LoVo (cell line): ENCODE data around the gene DHX15.

Experiments
- DNase-seq: peaks from one replicate; pipeline ENCODE4 v3.0.0-alpha.2; 2016; ENCODE audit warnings: low spot score

The DHX15 gene

DNA sequence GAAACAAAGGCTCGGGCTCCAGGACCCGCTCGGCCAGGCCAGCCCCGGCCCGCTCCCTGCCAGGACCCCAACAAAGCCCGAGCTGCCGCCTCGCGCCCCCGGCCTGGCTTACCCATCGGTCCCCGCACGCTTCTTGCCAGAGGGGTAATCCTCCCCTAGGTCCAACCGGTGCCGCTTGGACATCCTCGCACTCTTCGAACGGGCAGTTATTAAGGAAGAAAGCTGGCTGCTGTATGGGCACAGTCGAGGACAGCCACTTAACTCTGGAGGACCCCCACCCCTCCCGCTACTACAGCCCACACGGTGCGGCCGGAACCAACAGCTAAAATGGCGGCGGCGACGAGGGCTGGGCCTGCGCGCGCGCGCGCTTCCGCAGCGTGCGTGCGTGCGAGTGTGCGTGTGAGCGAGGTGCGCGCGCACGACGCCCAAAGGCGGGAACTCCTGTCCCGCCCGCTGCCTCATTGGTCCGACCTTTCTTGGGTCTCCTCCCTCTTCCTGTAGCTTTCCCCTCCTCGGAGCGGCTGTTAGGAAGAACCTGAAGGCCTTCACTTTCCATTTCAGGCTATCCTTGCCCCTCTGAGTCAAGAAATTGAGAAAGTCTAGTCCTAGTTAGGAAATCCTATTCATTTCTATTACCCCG, at the start of gene DHX15:
TSS of gene DHX15 (minus strand) at position 344 of the 640 bp plus-strand sequence. CDS start at position 183, 161 bp downstream.
- peak; percentile 96 for DNase-seq

DNA sequence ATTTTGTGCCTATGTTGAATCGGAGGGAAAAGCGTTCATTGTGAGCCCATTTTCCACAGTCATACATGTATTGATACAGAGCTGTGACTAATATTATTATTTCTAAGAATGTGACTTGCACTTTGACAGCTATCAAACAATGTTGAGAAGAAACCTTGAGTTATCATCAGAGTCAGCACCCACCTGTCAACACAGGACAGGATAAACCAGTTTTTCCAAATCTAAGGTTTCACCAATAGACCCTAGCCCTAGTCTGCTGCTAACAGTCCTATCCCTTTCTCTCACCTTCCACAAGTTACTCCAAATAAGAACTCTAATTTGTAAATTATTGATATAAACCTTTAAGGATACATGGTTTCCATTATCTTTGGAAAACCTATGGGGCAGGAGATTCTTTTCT, 47.7 kb upstream of the DHX15 start:
- no peak for DNase-seq

DNA sequence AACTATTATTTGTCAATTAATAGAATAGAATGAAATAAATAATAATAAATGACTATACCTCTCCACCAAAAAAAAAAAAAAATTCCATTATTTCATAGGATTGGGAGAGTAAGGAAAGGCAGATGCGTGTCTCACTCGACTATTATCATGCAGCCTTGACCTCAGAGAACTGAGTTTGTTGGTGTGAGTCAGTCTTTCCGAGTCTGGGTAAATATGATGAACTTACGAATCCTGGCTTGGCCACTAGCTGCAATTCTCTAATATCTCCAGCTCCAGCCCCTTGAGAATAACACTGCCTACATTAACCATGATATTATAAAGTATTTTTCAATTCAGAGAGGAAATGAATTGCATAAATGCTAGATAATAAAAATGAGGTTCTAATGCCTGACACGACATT, 46.6 kb upstream of the DHX15 start:
- DNase-seq, result no peak

DNA sequence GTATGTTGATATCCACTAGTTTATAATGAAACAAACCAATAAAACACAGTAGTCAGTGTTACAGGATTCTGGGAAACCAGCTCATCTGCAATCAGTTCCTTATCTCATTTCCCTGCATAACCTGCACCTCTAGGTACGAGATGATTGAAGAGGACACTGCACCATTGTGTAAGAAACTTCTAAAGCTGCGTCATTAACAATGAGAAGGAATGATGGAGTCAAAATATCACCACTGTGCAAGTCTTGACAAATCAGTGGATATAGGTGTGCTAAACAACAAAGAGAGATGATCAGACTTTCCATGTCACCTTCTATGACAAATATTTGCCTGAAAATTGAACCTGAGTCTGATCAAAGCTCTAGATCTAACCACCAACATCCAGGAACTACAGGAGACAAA, 40.7 kb upstream of the DHX15 start:
- DNase-seq, result no peak

DNA sequence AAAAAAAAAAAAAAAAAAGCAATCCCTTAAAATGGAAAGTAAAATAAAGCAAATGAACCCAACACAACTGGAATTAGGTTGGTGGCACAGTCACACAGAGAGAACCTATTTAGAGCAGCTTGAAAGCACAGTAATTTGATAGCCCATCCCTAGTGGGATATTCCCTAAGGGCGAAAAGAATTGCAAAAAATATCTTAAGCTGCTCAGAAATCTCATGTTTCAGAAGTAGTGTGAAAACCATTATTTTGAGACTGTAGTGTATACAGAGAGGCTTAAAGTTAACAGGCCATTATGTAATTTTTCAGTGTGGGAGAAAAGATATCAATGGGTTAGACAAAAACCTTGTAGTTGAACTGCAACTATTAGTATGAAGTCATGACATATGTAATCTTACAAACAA, 40.0 kb upstream of the DHX15 start:
- DNase-seq, result no peak

DNA sequence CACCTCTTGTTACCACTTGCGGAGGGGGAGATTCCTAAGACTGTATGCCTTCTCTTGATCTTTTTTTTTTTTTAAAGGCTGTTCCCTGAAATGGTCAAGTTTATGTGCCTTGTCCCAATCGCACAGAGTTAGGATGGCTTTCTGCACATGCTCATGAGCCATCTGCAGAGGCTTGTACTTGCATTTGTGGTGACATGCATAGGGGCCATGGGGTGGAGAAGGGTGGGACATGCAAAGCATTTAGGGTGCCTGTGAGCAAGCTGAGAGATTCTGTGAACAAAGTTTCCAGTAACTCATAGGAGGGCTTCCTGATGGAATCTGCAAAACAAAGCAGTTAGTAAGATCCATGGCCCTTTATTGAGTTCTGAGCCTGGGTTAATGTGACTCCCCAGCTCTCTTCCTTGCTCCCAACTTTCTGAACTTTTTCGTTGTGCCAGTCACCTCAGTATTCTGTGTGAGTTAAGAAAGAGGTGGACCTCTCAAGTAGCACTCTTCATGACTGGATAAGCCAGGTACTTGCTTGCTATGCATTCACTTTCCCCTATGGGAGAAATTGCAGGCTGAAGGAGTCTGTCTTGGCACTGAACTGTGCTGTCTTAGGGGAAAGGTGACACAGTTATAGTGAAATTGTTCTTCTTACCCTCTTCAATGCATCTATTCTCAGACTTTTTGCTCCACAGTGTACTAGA, 37.9 kb upstream of the DHX15 start:
- no peak for DNase-seq

DNA sequence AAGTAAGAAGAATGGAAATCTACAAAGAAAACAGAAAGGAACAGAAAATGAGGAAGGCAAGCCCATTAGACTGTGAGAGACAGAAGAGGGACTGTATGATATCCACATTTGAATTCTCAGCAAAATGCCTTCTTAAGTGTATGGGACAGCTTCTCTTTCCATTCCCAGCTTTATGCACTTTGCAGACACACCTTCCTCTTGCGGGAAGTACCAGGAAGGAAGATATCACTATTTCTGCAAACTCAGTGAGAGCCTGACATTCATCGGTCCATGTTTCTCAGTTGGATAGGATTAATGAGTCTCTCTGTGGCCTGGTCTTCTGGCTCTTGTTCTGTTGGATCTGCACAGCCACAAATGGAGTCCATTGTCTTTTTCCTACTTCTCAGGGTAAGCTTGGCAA, 31.6 kb upstream of the DHX15 start:
- no peak for DNase-seq

DNA sequence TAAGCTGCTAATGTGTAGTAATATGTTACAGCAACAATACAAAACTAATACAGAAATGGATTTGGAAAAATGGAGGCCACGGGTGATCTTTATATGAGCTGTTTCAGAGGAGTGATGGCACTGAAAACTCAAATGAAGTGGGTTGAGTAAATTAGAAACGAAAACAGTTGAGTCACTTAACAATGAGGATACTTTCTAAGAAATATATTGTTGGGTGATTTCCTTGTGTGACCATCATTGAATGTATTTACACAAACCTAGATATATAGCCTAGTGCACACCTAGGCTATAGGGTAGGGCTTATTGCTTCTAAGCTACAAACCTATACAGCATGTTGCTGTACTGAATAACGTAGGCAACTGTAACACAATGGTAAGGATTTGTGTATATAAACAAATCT, 30.5 kb upstream of the DHX15 start:
- no peak for DNase-seq

DNA sequence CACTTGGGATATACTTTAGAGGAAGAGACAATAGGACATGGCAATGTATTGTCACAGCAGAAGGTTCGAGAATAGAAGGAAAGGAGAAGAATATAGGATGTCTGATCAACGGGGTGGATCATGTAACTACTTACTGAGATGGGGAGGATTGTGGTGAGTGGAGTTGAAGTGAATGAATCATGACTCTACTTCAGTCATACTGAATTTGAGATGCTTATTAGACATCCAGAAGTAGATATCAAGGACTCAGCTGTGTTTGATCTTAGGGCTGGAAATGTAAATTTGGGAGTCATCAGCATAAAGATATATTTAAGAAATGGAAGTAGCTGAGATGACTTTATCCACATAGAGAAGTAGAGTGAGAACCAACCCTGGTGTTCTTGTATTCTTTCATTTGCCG, 29.1 kb upstream of the DHX15 start:
- no peak for DNase-seq

DNA sequence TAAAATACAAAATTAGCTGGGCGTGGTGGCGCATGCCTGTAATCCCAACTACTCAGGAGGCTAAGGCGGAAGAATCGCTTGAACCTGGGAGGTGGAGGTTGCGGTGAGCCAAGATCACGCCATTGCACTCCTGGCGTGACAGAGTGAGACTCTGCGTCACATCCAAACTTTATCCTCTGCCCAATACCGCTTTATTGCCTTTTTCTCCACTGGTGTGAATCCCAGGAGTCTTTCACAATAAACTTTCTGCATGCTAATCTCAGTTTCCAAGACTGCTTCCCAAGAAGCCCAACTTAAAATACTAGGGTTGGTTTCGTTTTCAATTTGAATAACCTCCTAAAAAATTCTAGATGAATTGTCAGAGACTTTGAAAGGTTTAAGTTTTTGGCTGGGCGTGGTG, 27.2 kb upstream of the DHX15 start:
- DNase-seq, result no peak

DNA sequence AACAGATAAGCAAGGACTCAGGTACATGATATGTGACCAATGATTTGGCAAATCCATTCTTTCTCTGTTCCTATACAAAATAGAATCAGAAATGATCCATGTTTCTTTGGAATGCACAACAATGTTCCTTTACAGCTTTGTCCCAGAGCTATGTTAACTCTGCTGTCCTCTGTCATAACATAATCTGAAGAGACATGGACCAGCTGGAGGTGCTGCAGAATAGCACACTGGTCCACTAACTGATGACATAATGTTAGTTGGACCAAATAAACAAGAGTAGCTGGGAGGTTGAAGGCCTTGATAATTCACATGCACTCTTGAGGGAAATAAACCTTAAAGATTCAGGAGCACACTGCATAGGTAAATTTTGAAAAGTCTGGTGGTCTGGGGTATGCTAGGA, 23.0 kb upstream of the DHX15 start:
- no peak for DNase-seq

DNA sequence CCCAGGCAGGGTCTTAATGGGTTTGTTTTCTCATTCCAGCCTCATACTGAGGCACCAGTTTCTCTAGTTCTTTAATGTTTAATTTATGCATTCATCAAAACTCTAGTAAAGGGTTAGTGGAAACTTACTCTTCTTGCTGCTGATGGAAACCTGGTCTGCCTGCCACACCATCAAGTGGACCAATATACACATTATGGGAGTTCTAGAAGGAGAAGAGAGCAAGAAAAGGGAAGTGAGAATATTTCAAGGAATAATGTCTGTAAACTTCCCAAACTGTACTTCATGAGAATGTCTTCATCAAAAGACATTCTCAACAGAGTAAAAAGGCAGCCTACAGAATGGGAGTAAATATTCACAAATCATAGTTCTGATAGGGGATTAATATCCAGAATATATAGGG, 20.9 kb upstream of the DHX15 start:
- no peak for DNase-seq

DNA sequence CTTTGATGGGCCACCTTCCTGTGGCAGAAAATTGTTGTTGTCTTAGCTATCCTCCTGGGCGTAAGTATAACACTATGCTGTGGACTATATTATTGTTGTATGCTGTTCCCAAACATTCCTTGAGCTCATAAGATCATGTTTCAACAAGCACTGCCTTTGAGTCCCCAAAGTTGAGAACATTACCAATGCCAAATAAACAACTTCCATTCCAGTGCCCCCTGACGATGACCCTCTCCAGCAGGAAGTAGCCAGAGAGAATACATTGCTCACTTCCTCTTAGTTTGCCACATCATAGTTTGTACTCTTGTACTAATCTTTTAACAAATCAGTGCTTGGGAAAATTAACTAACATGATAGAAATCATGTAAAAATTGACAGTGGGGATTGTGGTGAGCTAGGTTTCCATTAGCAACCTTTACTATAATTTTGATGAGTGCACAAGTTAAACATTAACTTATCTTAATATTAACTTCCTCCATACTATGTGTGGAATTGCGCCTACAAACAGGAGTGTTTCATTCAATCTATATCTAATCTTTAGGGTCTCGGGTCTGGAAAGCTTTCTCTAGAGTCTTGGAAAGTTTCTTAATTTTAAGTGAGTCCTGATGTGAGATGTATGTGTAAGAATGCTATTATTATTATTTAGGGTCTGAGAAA, 20.3 kb upstream of the DHX15 start:
- no peak for DNase-seq

DNA sequence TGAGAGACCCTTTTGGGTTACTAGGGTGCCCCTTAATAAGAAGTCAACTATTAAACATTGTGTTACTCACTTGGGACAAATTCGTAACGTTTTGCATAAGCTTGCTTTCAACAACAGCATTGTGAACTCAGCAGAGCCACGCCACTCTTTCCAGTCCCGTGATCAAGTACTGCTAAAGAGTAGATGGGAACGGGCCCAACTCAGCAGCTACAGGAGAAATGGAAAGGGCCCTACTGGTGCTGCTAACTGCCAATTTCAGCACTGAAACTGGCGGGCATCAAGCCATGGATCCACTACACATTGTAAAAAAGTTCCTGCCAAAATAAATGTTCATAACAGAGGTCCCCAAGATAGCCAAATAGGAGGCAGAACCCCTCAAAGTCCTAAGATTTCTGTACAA, 19.0 kb upstream of the DHX15 start:
- DNase-seq, result no peak

DNA sequence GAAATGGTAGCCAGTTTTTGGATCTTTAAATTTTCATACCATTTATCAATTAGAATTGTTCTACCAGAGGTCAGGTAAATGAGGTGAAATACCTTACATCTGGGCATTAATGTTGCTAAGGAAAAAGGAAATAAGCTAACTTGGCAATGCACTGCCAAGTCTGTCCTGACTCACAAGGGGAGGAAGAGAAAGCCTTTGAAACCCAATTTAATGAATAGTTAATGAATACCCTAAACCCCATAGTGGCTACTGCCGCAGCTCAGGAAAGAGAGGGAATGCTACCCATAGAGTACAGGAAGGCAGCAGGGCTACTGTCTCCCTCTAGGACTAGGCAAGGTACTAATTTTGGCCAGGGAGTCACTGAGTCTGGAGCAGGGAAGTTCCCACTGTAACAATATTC, 16.8 kb upstream of the DHX15 start:
- no peak for DNase-seq

DNA sequence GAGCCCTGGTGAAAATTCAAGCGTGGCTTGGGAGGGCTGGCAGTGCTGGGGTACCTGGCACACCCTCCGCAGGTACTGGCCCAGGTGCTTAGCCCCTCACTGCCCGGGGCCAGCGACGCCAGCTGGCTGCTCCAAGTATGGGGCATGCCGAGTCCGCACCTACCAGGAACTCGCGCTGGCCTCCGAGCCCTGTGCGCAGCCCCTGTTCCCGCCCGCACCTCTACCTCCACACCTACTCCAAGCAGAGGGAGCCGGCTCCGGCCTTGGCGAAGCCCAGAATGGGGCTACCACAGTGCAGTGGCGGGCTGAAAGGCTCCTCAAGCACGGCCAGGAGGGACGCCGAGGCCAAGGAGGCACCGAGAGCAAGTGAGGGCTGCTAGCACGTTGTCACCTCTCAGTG, 14.9 kb upstream of the DHX15 start:
- no peak for DNase-seq

DNA sequence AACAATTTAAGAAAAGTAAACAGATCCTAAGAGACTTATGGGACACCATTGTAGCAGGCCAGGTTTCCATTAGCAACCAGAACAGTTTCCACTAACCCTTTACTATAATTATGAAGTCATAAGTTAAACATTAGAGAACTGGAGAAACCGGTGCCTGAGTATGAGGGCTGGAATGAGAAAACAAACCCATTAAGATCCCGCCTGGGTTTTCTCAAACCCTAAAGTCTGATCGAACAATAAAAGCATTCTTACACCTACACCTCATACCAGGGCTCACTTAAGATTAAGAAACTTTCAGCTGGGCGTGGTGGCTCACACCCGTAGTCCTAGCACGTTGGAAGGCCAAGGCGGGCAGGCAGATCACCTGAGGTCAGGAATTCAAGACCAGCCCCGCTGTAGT, 13.7 kb upstream of the DHX15 start:
- DNase-seq, result peak; percentile 88

DNA sequence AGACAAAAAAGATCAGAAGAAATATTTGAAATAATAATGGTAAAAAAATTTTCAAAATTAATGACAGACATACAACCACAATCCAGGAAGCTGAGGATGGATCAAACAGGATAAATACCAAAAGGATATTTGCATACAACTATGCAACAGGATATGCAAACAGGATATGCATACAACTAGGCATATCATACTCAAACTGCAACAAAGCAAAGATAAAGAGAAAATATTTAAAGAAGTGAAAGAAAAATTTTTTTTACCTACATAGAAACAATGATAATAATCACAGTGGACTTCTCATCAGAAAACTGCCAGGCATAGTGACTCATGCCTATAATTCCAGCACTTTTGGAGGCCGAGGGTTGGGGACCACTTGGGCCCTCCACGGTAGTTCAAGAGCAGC, 11.3 kb upstream of the DHX15 start:
- DNase-seq, result peak; percentile 6

DNA sequence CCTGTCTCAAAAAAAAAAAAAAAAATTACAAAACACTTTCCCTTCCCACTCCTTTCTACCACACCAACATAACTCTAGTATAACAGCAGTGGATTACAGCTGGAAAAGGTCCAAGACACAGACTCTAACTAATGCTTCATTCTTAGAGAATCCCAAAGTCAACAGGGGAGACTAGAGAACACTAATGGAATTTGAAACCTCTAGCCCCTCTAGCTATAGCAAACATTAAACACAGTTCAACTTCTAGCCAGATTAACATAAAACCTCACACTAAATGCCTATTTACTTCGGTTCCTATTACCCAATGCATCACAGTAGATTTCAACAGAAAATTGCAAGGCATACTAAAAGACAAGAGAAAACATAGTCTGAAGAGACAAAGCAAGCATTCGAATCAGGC, 10.5 kb upstream of the DHX15 start:
- peak; percentile 24 for DNase-seq

DNA sequence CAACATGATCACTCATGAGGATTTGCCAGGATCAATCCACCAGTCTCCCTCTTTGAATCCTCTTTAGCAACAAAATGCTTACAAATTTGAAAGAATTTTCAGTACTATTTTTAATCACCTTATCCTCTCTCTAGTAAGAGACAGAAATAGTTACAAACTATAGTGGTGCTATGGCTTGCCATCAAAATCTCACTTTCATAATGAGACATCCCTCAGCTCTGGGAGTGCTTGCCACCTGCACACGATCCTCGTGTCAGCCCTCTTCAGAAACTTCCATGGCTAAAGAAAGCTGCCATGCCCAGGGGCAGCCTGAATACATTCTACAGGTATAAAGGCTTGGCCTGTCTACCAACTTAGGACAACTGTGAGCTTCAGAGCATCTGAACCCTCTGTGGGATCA, 5.1 kb upstream of the DHX15 start:
- DNase-seq, result no peak

DNA sequence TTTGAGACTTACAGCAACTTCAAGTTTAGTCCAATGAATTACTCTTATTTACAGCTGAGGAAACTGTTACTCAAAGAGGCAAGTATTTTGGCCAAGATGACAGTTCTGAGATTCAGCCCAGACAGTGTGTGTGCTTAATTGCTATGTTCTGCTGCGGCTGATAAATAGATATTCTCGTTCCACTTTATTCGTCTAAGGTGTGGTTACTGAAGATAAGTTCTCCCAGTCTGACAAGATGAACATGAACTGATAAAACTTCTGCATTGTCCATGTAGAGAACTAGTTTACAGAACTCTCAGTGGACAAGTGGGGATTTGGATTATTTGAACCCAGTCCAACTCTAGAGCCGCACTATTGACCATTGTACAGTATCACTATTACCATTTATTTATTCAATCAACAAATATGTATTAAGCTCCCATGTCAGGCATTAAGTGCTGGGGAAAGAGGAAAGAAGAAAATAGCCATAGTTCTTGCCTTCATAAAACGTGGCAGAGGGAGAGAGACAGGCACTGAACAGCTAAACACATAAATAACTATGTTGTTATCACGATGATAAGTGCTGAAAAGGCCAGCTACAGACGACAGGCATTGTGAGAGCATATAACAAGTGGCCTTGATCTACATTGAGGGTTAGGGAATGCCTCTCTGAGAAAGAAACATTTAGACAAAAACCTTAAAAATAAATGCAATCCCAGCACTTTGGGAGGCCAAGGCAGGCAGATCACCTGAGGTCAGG, 4.0 kb upstream of the DHX15 start:
- DNase-seq, result no peak

DNA sequence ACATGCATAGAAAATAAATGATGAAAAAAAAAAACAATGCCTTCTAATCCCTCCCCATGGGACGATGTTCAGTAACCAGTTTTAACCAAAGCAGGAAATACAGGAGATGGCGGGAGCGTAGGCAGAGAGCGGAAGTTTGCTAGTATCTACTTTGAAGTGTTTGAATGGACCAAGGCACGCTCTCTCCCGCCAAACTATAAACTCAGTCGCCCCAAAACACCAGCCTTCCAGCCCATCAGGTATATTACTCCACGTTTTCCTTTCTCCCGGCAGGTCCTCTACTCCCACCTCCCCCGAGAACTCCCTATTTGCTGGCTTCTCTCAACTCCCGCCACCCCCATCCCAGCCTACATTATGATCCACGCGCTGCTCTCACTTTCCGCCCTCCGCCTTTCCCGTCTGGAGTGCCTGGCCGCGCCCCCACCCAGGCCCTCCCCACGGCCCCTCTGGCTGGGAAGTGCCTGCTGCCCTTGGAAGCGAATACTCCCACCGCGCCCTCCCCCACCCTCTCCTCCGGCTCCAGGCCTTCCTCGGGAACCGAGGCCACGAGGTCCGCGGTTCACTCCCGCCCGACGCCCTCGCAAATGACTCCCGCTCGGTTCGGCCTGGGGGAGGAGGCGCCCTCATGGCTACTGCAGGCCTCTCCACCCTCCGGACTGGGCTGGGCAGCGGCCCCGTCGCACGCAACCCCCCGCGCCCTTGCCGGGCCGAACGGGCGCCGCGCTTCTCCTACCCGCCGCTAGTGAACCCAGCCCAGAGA, 723 bp downstream of the DHX15 start:
- DNase-seq, result peak; percentile 48
